NB4 (cell line): ENCODE data around the gene TSC22D1.

ENCODE experiments used
- DNase-seq: peaks from one replicate; pipeline ENCODE4 v3.0.0; 2010; ENCODE audit warnings: low read depth
- H3K4me3 ChIP-seq: one replicate; pipeline ENCODE4 v1.5.1; 2011; ENCODE audit warnings: mild to moderate bottlenecking, low read depth, low read length, moderate library complexity
- CTCF ChIP-seq: IDR thresholded peaks from one replicate; pipeline ENCODE4 v1.5.1; 2012; ENCODE audit warnings: low read depth, low read length
- MAX ChIP-seq: IDR thresholded peaks from 2 replicates; pipeline ENCODE4 v1.6.1; 2011; ENCODE audit warnings: low read depth, low read length
- MYC ChIP-seq: IDR thresholded peaks from 2 replicates; pipeline ENCODE4 v1.6.1; 2011; ENCODE audit warnings: low read depth, low read length
- POLR2A ChIP-seq: IDR thresholded peaks from 2 replicates; pipeline ENCODE4 v1.6.1; 2011; ENCODE audit warnings: mild to moderate bottlenecking; ENCODE audit not compliant: insufficient read length; ENCODE audit errors: extremely low read depth

The TSC22D1 gene

GRCh38 chr13:44453881-44454280 lies 122.2 kb downstream of the TSC22D1 start:
- TF ChIP-seq MYC, result no peak
- no peak for TF ChIP-seq CTCF
- TF ChIP-seq POLR2A, result no peak
- TF ChIP-seq MAX, result no peak
- DNase-seq, result no peak
- no peak overlapping the region for H3K4me3 ChIP-seq

- TF ChIP-seq CTCF, result no peak
- TF ChIP-seq POLR2A, result no peak
- TF ChIP-seq MYC, result no peak
- no peak for TF ChIP-seq MAX
- H3K4me3 ChIP-seq, result no peak overlapping the region
- no peak for DNase-seq
Observed at GRCh38 chr13:44453069-44453468, 123.1 kb downstream of the TSC22D1 start.

GRCh38 chr13:44452418-44452817 lies 123.7 kb downstream of the TSC22D1 start:
- TF ChIP-seq POLR2A (no peak), MAX (no peak), CTCF (no peak), MYC (no peak)
- H3K4me3 ChIP-seq, result no peak overlapping the region
- no peak for DNase-seq

- TF ChIP-seq MAX, result no peak
- TF ChIP-seq CTCF, result no peak
- no peak for TF ChIP-seq POLR2A
- no peak for TF ChIP-seq MYC
- DNase-seq, result no peak
- H3K4me3 ChIP-seq, result no peak overlapping the region
Observed at GRCh38 chr13:44451651-44452050, 124.5 kb downstream of the TSC22D1 start.

- no peak for DNase-seq
- no peak overlapping the region for H3K4me3 ChIP-seq
- no peak for TF ChIP-seq POLR2A
- TF ChIP-seq MAX, result no peak
- TF ChIP-seq MYC, result no peak
- no peak for TF ChIP-seq CTCF
Observed at GRCh38 chr13:44451126-44451525, 125.0 kb downstream of the TSC22D1 start.
